NCI-H524 treated with DMSO at 0.1 percent for 48 hours (cell line): ENCODE results near the gene KRT84.

ENCODE experiments used
- DNase-seq: peaks from one replicate; lab custom pipeline; 2025; lab: John Stamatoyannopoulos, UW

The KRT84 gene

GRCh38 chr12:52385226-52385702 is at the start of gene KRT84:
KRT84 (minus strand) TSS chr12:52385652; CDS start chr12:52385585, 67 bp downstream.
- DNase-seq, result no peak

- no peak for DNase-seq
These were observed 49.5 kb upstream of the KRT84 start for GRCh38 chr12:52434760-52435530.

- no peak for DNase-seq
These were observed 48.8 kb upstream of the KRT84 start, which contains the start of gene KRT75 for GRCh38 chr12:52434081-52434733. KRT75 (minus strand) TSS chr12:52434371; CDS start chr12:52434304, 67 bp downstream.

- no peak for DNase-seq
These were observed 48.1 kb upstream of the KRT84 start for GRCh38 chr12:52433501-52434080.

- no peak for DNase-seq
These were observed 47.2 kb upstream of the KRT84 start for GRCh38 chr12:52432559-52433207.

GRCh38 chr12:52428121-52428520 is 42.7 kb upstream of the KRT84 start:
- DNase-seq, result no peak

- DNase-seq, result no peak
These were observed 41.6 kb upstream of the KRT84 start for GRCh38 chr12:52427083-52427482.

- DNase-seq, result no peak
These were observed 40.6 kb upstream of the KRT84 start for GRCh38 chr12:52426034-52426433.

GRCh38 chr12:52425466-52425865 is 40.0 kb upstream of the KRT84 start:
- DNase-seq, result no peak

- DNase-seq, result no peak
These were observed 38.4 kb upstream of the KRT84 start for GRCh38 chr12:52423661-52424500.

GRCh38 chr12:52423035-52423434 is 37.6 kb upstream of the KRT84 start:
- DNase-seq, result no peak

GRCh38 chr12:52419656-52420055 is 34.2 kb upstream of the KRT84 start:
- no peak for DNase-seq

- DNase-seq, result no peak
These were observed 33.2 kb upstream of the KRT84 start for GRCh38 chr12:52418576-52419110.

- DNase-seq, result no peak
These were observed 32.3 kb upstream of the KRT84 start for GRCh38 chr12:52417740-52418139.

- no peak for DNase-seq
These were observed 31.3 kb upstream of the KRT84 start for GRCh38 chr12:52416795-52417194.

GRCh38 chr12:52415870-52416750 is 30.7 kb upstream of the KRT84 start:
- no peak for DNase-seq

GRCh38 chr12:52414936-52415335 is 29.5 kb upstream of the KRT84 start:
- DNase-seq, result no peak

- DNase-seq, result no peak
These were observed 28.4 kb upstream of the KRT84 start for GRCh38 chr12:52413782-52414345.

GRCh38 chr12:52413202-52413601 is 27.8 kb upstream of the KRT84 start:
- no peak for DNase-seq

- DNase-seq, result no peak
These were observed 26.4 kb upstream of the KRT84 start for GRCh38 chr12:52411815-52412214.
